Keratinocyte (primary cell): ENCODE measurements around the gene MGRN1. TPM values are rescaled to one million over a fixed set of nuclear protein-coding genes. Genes with fewer than 3 reads are reported as not detected.

Experiments used
- DNase-seq: peaks from one replicate; pipeline ENCODE4 v3.0.0-alpha.2; 2011; ENCODE audit warnings: low read depth, missing footprints, low spot score
- FAIRE-seq: peaks from 2 replicates; lab custom pipeline; 2011; peaks lifted over from hg19 to GRCh38; lab: Jason Lieb, UNC
- H2AFZ ChIP-seq: 2 replicates; pipeline ENCODE4 v1.6.0; 2012; ENCODE audit warnings: low read length, control low read depth, inconsistent platforms; ENCODE audit not compliant: control insufficient read depth
- H3K27ac ChIP-seq: 2 replicates; pipeline ENCODE4 v1.5.1; 2011; ENCODE audit warnings: low read length; ENCODE audit not compliant: control insufficient read depth, insufficient read depth
- H3K27me3 ChIP-seq: 3 replicates; pipeline ENCODE4 v1.6.0; 2011; ENCODE audit warnings: low read length; ENCODE audit not compliant: control insufficient read depth, insufficient read depth; ENCODE audit errors: extremely low read depth
- H3K36me3 ChIP-seq, 2 experiments: 2 replicates in 1 of 2; 3 replicates in 1 of 2; pipeline ENCODE4 v1.5.1; 2011; ENCODE audit warnings: low read length in 2 of 2, mild to moderate bottlenecking in 1 of 2; ENCODE audit not compliant: control insufficient read depth in 2 of 2, insufficient read depth in 2 of 2; ENCODE audit errors: extremely low read depth in 1 of 2
- H3K4me1 ChIP-seq: 3 replicates; pipeline ENCODE4 v1.5.1; 2011; ENCODE audit warnings: low read length; ENCODE audit not compliant: control insufficient read depth, insufficient read depth; ENCODE audit errors: extremely low read depth
- H3K4me2 ChIP-seq: 3 replicates; pipeline ENCODE4 v1.6.0; 2011; ENCODE audit warnings: low read depth, low read length; ENCODE audit not compliant: control insufficient read depth, insufficient read depth; ENCODE audit errors: extremely low read depth
- H3K4me3 ChIP-seq, 3 experiments: fragments of 200-600 bp in 1 of 3; sonication (generic) in 1 of 3; 2 replicates in 2 of 3; 3 replicates in 1 of 3; pipeline ENCODE4 v1.5.1; 2011 to 2016; ENCODE audit warnings: low read length in 3 of 3, mild to moderate bottlenecking in 3 of 3, control low read depth in 2 of 3, inconsistent platforms in 1 of 3, low read depth in 1 of 3, mixed read lengths in 1 of 3, mixed run types in 1 of 3, moderate library complexity in 1 of 3; ENCODE audit not compliant: control insufficient read depth in 2 of 3, insufficient read depth in 2 of 3; ENCODE audit errors: extremely low read depth in 1 of 3
- H3K79me2 ChIP-seq: 2 replicates; pipeline ENCODE4 v1.6.0; 2012; ENCODE audit warnings: low read length; ENCODE audit not compliant: control insufficient read depth, insufficient read depth
- H3K9ac ChIP-seq: 3 replicates; pipeline ENCODE4 v1.6.0; 2011; ENCODE audit warnings: low read length; ENCODE audit not compliant: control insufficient read depth, insufficient read depth; ENCODE audit errors: extremely low read depth
- H3K9me1 ChIP-seq: 3 replicates; pipeline ENCODE4 v1.6.0; 2011; ENCODE audit warnings: low read length; ENCODE audit not compliant: control insufficient read depth, insufficient read depth; ENCODE audit errors: extremely low read depth
- H3K9me3 ChIP-seq: 2 replicates; pipeline ENCODE4 v1.5.1; 2012; ENCODE audit warnings: low read depth, low read length; ENCODE audit not compliant: control insufficient read depth
- H4K20me1 ChIP-seq: 3 replicates; pipeline ENCODE4 v1.6.0; 2011; ENCODE audit warnings: low read length; ENCODE audit not compliant: control insufficient read depth, insufficient read depth; ENCODE audit errors: extremely low read depth
- EZH2 ChIP-seq: IDR thresholded peaks from one replicate; pipeline ENCODE4 v1.6.1; 2012; ENCODE audit warnings: inconsistent platforms, mild to moderate bottlenecking, low read length, moderate library complexity
- dilution Hi-C: fragments of 300-500 bp; cut with MboI; formaldehyde crosslinking; loops from one replicate; pipeline ENCODE4 v1.7.0; 2020; ENCODE audit warnings: low sequenced_read_pairs; ENCODE audit not compliant: extremely low pct_ligation_motif_present
- polyA plus RNA-seq, 5 experiments: library from polyadenylated mRNA; depleted of rRNA in 3 of 5; stranded (reverse) in 3 of 5; stranded (forward) in 1 of 5; unstranded in 1 of 5; fragments of >200 nt; gene quantifications; 1 replicate in 1 of 5; 2 replicates in 3 of 5; 3 replicates in 1 of 5; pipeline versions ENCODE4 v1.2.1 to v1.2.3, GENCODE V29; 2011 to 2012; ENCODE audit warnings: missing spikeins in 2 of 5, low read depth in 1 of 5, low replicate concordance in 1 of 5
- TF ChIP-seq, protein P1 (sequence below), 3 experiments: IDR thresholded peaks in 1 of 3; conservative IDR thresholded peaks in 1 of 3; optimal IDR thresholded peaks in 1 of 3; 2 replicates in 2 of 3; 3 replicates in 1 of 3; pipeline versions ENCODE3 to v1.5.1; 2011; ENCODE audit warnings: low read length in 3 of 3, mild to moderate bottlenecking in 3 of 3, moderate library complexity in 2 of 3, control low read depth in 1 of 3, inconsistent platforms in 1 of 3; ENCODE audit not compliant: insufficient read depth in 2 of 3; ENCODE audit errors: extremely low read depth in 1 of 3

The MGRN1 gene
- polyA plus RNA-seq, 1 donor (not counting 4 experiments of a cell fraction or from before 2014, with no cell fraction given): 1.9 TPM

DNA sequence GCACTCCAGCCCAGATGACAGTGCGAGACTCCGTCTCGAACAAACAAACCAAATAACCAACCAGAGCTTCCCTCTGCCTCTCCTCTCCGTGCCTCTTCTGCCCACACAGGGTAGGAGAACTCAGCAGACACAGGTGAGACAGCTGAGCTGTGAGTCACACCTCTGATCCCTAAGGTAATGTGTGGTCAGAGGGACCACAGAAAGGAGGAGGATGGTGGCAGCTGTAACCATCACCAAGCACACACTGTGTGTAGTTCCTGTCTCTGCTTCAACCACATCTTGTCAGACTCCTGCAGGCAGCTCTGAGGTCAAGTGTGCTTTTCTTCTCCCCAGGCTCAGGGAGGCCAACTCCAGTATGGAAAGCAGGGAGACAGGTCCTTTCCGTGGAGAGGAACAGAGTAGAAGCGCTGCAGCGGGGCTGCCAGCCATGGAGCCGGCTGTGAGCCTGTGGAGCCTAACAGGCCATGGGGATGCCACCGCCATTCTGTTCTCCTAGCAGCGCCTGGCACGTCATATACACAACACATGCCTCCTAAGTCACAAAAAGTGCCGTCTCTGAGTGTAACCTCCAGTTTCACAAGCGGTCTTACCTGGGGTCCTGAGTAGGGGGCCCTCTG is 75.9 kb downstream of the MGRN1 start:
- Histone ChIP-seq H3K27ac (no peak overlapping the region), H3K9me1 (no peaks in the 10 kb centered on the region), H2AFZ (no peak overlapping the region), H3K4me2 (no peak overlapping the region), H3K4me3 (no peak overlapping the region), H3K4me1 (peaks cover 3% of the 10 kb centered on the region), H3K27me3 (no peaks in the 10 kb centered on the region), H4K20me1 (no peaks in the 10 kb centered on the region), H3K9me3 (no peaks in the 10 kb centered on the region), H3K9ac (no peak overlapping the region), H3K79me2 (no peaks in the 10 kb centered on the region), H3K36me3 (peaks cover 24 to 30% of the 10 kb centered on the region in 2 experiments)
- dilution Hi-C loops: no loop called here
- TF ChIP-seq, protein P1, sequence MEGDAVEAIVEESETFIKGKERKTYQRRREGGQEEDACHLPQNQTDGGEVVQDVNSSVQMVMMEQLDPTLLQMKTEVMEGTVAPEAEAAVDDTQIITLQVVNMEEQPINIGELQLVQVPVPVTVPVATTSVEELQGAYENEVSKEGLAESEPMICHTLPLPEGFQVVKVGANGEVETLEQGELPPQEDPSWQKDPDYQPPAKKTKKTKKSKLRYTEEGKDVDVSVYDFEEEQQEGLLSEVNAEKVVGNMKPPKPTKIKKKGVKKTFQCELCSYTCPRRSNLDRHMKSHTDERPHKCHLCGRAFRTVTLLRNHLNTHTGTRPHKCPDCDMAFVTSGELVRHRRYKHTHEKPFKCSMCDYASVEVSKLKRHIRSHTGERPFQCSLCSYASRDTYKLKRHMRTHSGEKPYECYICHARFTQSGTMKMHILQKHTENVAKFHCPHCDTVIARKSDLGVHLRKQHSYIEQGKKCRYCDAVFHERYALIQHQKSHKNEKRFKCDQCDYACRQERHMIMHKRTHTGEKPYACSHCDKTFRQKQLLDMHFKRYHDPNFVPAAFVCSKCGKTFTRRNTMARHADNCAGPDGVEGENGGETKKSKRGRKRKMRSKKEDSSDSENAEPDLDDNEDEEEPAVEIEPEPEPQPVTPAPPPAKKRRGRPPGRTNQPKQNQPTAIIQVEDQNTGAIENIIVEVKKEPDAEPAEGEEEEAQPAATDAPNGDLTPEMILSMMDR (optimal IDR thresholded peaks at IDR 0.05 in 1 of 3, IDR thresholded peaks at IDR 0.05 in 1 of 3, conservative IDR thresholded peaks at IDR 0.05 in 1 of 3; ENCODE audit: extremely low read depth in 1 of 3, insufficient read depth in 2 of 3, low read length in 3 of 3): no peak
- no peak for TF ChIP-seq EZH2
- DNase-seq (no peak), FAIRE-seq (peak; percentile 32)

DNA sequence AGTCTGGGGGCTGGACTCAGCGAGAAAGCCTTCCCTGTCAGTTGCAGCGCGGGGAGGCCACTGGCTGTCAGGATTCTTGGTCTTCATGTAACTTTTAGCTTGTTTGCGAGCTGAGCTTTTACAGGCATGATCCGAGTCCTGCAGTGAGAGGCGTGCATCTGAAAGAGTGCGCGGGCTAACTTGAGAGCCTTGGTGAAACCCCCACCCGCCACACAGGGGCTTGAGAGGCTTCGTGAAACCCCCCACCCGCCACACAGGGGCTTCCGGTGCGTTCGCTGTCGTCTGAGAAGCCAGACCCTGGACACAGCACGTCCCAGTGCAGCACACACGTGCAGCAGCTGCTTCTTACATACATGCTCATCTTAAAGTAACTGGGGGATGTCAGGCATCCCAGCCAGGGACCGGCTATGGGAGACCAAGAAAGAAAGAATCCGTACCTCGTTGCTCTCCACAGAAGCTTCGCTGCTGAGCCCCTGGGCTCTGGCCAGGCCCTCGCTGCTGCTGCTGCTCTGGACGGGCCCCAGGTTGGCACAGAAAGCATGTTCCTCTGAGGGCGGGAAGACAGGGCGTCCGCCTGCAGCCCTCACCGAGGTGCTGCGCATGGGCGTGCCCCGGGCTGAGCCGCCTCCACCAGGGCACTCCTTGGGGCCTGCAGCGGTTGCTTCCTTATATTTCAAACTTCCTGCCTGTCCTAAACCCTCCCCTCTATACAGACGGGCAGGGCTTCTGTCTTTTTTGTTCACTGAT is 76.5 kb downstream of the MGRN1 start:
- H3K4me3 ChIP-seq: no peak overlapping the region
- TF ChIP-seq, protein P1 (optimal IDR thresholded peaks at IDR 0.05 in 1 of 3, IDR thresholded peaks at IDR 0.05 in 1 of 3, conservative IDR thresholded peaks at IDR 0.05 in 1 of 3; ENCODE audit: extremely low read depth in 1 of 3, insufficient read depth in 2 of 3, low read length in 3 of 3): no peak
- no peak for TF ChIP-seq EZH2
- FAIRE-seq (no peak), DNase-seq (no peak)
- H3K4me2 ChIP-seq: no peak overlapping the region
- H3K4me1 ChIP-seq: peaks cover 3% of the 10 kb centered on the region
- no peaks in the 10 kb centered on the region for H3K27me3 ChIP-seq
- H4K20me1 ChIP-seq: no peaks in the 10 kb centered on the region
- no peaks in the 10 kb centered on the region for H3K79me2 ChIP-seq
- no peak overlapping the region for H3K9ac ChIP-seq
- H3K36me3 ChIP-seq: peaks cover 20 to 30% of the 10 kb centered on the region in 2 experiments
- no peak overlapping the region for H2AFZ ChIP-seq
- no peaks in the 10 kb centered on the region for H3K9me3 ChIP-seq
- no peak overlapping the region for H3K27ac ChIP-seq
- no peaks in the 10 kb centered on the region for H3K9me1 ChIP-seq
- dilution Hi-C loops: no loop called here
